NCI-H748 (cell line): ENCODE results near the gene LYPLA2.
A peak's percentile ranks its signal among the peaks of the same experiment; 100 is the strongest.

Experiments
- DNase-seq: peaks from one replicate; lab custom pipeline; 2025; ENCODE audit not compliant: unreplicated experiment; lab: John Stamatoyannopoulos, UW

LYPLA2 gene

GRCh38 chr1:23790696-23791515 is at the start of gene LYPLA2:
Gene LYPLA2, plus strand, starts transcription at chr1:23791145. Its CDS starts 1,538 bp downstream, at chr1:23792683.
- DNase-seq = peak; percentile 84

GRCh38 chr1:23741609-23742008 is 49.3 kb upstream of the LYPLA2 start:
- no peak for DNase-seq

- peak; percentile 56 for DNase-seq
Measured at GRCh38 chr1:23742670-23743286, 48.2 kb upstream of the LYPLA2 start.

GRCh38 chr1:23743287-23744152 is 47.4 kb upstream of the LYPLA2 start, which contains the start of gene ELOA:
Gene ELOA, plus strand, starts transcription at chr1:23743471. Its CDS starts 33 bp downstream, at chr1:23743504.
- peak; percentile 75 for DNase-seq

GRCh38 chr1:23745515-23745914 is 45.4 kb upstream of the LYPLA2 start:
- DNase-seq = peak; percentile 3

- DNase-seq = no peak
Measured at GRCh38 chr1:23748016-23748415, 42.9 kb upstream of the LYPLA2 start.

GRCh38 chr1:23751050-23751814 is 39.7 kb upstream of the LYPLA2 start:
- DNase-seq = peak; percentile 12

- no peak for DNase-seq
Measured at GRCh38 chr1:23751815-23752200, 39.1 kb upstream of the LYPLA2 start.

GRCh38 chr1:23752909-23753308 is 38.0 kb upstream of the LYPLA2 start:
- no peak for DNase-seq

- no peak for DNase-seq
Measured at GRCh38 chr1:23756676-23757075, 34.3 kb upstream of the LYPLA2 start.

GRCh38 chr1:23757812-23758211 is 33.1 kb upstream of the LYPLA2 start:
- DNase-seq = no peak

GRCh38 chr1:23759277-23759676 is 31.7 kb upstream of the LYPLA2 start:
- no peak for DNase-seq

GRCh38 chr1:23763041-23763577 is 27.8 kb upstream of the LYPLA2 start:
- DNase-seq = no peak

GRCh38 chr1:23768733-23769132 is 22.2 kb upstream of the LYPLA2 start:
- DNase-seq = no peak

- peak; percentile 65 for DNase-seq
Measured at GRCh38 chr1:23772049-23772853, 18.7 kb upstream of the LYPLA2 start.

GRCh38 chr1:23772854-23773242 is 18.1 kb upstream of the LYPLA2 start:
- no peak for DNase-seq

GRCh38 chr1:23774174-23774880 is 16.6 kb upstream of the LYPLA2 start:
- no peak for DNase-seq

GRCh38 chr1:23776217-23776616 is 14.7 kb upstream of the LYPLA2 start:
- DNase-seq = no peak
